ENCODE results near the gene CDC14C.
"Not testable (repeated sequence)": the region's sequence is repeated elsewhere in the genome, so short reads cannot be mapped to it uniquely, and the experiment has no call there.

The CDC14C gene
- total RNA-seq, result 0 to 0.06 (median 0) reads per million in 9 experiments

DNA sequence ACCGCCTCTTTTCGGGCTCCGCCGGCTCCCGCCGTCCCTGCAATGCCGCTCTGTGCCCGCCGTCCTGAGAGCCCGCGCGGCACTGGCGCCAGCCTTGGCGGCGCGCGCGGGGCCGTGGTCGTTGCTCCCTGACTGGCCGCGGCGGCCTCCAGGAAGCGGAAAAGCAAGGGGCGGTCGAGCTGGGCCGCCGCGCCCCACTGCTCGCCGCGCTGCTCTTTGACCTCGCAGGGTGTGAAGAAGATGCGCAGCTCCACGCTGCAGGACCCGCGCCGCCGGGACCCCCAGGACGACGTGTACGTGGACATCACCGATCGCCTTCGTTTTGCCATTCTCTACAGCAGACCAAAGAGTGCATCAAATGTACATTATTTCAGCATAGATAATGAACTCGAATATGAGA is at the start of gene CDC14C:
Gene CDC14C, plus strand, starts transcription at position 115 of the 400 bp plus-strand sequence. Its CDS starts 126 bp downstream, at position 241.
- H3K4me3 Mint-ChIP-seq, result no peak within 1 kb of the TSS
- H3K27me3 Mint-ChIP-seq, result no peaks in the 10 kb centered on the region
- H3K4me1 Mint-ChIP-seq (ENCODE audit: low read depth in 2 of 2), result no peaks in the 10 kb centered on the region
- ATAC-seq (replicated peaks) (no peak), DNase-seq (no peak)
- peaks cover 0 to 2% of the 10 kb centered on the region in 2 donors for H3K9me3 Mint-ChIP-seq
- no peaks in the 10 kb centered on the region for H3K36me3 Mint-ChIP-seq (ENCODE audit: insufficient read depth)
- no peak within 1 kb of the TSS for H3K27ac Mint-ChIP-seq

DNA sequence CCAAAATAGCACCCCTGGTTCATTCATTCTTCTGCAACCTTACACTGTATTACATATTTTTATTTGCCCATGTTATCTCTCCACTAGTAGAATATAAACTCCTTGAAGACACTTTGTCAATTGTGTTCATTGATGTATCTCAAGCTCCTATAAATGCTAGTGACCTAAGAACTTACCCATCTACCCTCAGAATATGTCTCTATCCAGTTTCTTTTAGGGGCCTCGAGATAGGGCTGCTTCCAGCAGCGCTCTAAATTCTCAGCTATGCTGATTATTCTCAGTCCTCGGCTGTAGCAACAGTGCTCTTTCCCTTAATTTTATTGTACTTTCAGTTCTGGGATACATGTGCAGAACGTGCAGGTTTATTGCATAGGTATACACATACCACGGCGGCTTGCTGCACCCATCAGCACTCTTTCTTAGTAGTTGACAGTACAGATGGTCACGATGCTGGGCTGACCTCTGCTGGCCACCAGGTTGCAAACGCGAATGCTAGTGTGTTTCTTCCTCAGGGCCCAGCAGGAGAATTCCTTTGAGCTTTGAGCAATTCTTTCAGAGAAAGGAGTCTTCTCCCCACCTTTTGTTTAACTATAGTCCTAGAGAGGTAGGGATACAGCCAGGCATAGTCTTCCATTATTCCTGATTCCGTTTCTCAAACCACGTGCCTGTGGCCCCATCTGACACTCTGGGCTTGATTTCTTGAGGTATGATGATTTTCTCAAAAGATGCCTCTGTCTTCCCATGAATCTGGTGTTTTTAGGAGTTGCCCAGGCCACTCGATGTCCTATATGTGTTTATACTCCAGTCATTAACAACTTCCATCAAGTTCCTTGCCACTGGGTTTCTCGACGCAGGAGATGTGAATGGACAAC is 49.1 kb upstream of the CDC14C start:
- ATAC-seq (replicated peaks), result no peak
- Mint-ChIP-seq H3K9me3 (peaks cover 1 to 9% of the 10 kb centered on the region in 2 donors), H3K4me1 (ENCODE audit: low read depth in 2 of 2) (no peaks in the 10 kb centered on the region), H3K27me3 (no peaks in the 10 kb centered on the region), H3K27ac (no peak overlapping the region), H3K4me3 (no peak overlapping the region), H3K36me3 (ENCODE audit: insufficient read depth) (no peaks in the 10 kb centered on the region)
- no peak for DNase-seq

DNA sequence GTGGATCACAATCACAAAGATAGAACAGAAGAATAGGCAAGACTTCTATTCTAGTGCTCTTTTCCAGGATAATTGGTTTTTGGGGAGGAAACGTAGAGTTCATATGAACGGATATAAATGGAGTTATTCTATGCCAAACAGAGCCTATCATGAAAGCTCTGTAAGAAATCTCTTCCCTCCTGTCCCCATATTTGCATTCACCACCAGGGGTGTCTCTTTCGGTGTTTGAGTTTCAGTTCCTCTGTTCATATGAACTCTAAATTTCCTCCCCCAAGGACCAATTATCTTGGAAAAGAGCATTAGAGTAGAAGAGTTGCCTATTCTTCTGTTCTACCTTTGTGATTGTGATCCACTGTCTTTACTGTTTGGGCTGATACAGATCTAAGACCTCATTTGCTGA is 48.3 kb upstream of the CDC14C start:
- ATAC-seq (replicated peaks), result no peak
- Mint-ChIP-seq H3K27me3 (no peaks in the 10 kb centered on the region), H3K4me1 (ENCODE audit: low read depth in 2 of 2) (no peaks in the 10 kb centered on the region), H3K4me3 (no peak overlapping the region), H3K36me3 (ENCODE audit: insufficient read depth) (no peaks in the 10 kb centered on the region), H3K9me3 (peaks cover 0 to 9% of the 10 kb centered on the region in 2 donors), H3K27ac (no peak overlapping the region)
- no peak for DNase-seq

DNA sequence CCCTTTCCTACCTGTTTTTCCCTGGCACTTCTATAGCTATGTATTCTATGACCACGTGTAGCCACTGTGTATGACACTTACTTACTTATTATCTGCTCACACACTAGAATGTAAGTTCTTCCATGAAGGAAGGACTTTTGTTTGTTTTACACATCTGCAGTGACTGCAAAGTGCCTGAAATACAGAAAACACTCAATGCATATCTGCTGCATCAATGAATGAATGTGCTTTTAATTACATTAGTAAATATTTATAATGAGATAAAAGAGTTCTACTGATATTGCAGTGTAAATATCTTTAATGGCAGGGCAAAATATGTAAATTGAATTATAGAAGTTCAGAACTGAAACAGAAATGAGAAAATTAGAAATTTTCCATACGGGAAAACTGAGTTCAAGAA is 43.5 kb upstream of the CDC14C start:
- Mint-ChIP-seq H3K9me3 (peaks cover 7 to 23% of the 10 kb centered on the region in 2 donors), H3K27ac (no peak overlapping the region), H3K36me3 (ENCODE audit: insufficient read depth) (no peaks in the 10 kb centered on the region), H3K4me1 (ENCODE audit: low read depth in 2 of 2) (no peaks in the 10 kb centered on the region), H3K4me3 (no peak overlapping the region), H3K27me3 (no peaks in the 10 kb centered on the region)
- DNase-seq (no peak), ATAC-seq (replicated peaks) (no peak)

DNA sequence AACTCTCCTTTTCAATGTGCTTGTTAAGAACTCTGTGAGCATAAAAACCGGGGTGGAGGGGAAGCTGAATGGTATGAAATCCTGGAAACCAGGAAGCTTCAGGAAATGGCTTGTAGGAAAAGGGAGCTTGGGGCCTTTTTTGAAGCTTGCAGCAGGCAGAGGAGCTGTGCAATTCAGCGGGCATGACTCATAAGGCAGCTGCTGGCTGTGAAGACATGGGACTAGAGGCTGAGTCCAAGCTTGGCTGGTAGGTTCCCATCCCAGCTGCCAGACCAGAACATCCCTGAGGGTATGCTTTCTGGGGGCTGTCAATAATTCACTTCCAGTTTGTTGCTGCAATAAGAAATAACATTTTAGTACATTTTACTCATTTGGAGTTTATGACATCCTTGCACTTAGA is 36.8 kb upstream of the CDC14C start:
- Mint-ChIP-seq H3K4me3 (no peak overlapping the region), H3K9me3 (peaks cover 7 to 14% of the 10 kb centered on the region in 2 donors), H3K27me3 (no peaks in the 10 kb centered on the region), H3K27ac (no peak overlapping the region), H3K4me1 (ENCODE audit: low read depth in 2 of 2) (no peaks in the 10 kb centered on the region), H3K36me3 (ENCODE audit: insufficient read depth) (no peaks in the 10 kb centered on the region)
- no peak for ATAC-seq (replicated peaks)
- DNase-seq, result no peak

DNA sequence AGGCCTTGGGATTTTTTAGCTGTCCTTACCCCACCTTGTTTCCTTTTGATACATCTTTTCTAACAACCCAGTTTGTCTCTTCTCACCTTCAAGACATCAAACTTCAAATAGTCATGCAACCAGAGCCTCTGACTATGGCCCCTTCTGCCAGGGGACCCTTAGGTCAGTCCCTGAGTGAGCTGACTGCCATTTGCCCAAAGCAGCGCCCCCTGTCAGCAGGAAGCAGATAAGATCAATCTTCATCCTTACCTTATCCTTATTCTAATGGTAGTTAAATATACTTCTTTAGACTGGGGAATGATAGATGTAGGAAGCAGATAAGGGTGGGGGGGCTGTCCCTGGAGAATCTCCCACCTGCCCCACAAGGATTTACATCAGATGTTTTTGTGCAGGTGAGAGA is 29.8 kb upstream of the CDC14C start:
- Mint-ChIP-seq H3K27ac (no peak overlapping the region), H3K9me3 (peaks cover 2 to 7% of the 10 kb centered on the region in 2 donors), H3K27me3 (no peaks in the 10 kb centered on the region), H3K36me3 (ENCODE audit: insufficient read depth) (no peaks in the 10 kb centered on the region), H3K4me3 (no peak overlapping the region), H3K4me1 (ENCODE audit: low read depth in 2 of 2) (no peaks in the 10 kb centered on the region)
- DNase-seq (no peak), ATAC-seq (replicated peaks) (no peak)

DNA sequence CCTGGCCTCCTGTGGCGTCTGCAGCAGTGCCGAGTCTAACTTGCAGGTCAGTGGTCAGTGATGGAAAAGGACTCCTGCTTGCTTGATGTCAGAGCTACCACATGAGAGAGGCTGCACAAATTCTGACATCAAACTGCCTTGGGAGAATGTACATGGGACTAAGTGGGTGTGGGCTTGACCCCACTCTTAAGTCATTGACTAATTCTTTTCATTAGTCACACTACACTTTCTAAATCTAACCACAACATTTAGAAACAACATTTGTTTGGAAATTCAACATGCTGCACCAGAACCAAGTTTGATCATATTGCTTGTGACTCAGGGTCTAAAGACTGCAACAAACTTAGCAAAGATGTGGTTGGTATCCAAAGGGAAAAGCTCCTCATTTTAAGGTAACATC is 24.4 kb upstream of the CDC14C start:
- no peak overlapping the region for H3K4me3 Mint-ChIP-seq
- peaks cover 0 to 2% of the 10 kb centered on the region in 2 donors for H3K9me3 Mint-ChIP-seq
- H3K4me1 Mint-ChIP-seq (ENCODE audit: low read depth in 2 of 2), result no peaks in the 10 kb centered on the region
- H3K27me3 Mint-ChIP-seq, result no peaks in the 10 kb centered on the region
- no peaks in the 10 kb centered on the region for H3K36me3 Mint-ChIP-seq (ENCODE audit: insufficient read depth)
- no peak for ATAC-seq (replicated peaks)
- no peak overlapping the region for H3K27ac Mint-ChIP-seq
- no peak for DNase-seq

DNA sequence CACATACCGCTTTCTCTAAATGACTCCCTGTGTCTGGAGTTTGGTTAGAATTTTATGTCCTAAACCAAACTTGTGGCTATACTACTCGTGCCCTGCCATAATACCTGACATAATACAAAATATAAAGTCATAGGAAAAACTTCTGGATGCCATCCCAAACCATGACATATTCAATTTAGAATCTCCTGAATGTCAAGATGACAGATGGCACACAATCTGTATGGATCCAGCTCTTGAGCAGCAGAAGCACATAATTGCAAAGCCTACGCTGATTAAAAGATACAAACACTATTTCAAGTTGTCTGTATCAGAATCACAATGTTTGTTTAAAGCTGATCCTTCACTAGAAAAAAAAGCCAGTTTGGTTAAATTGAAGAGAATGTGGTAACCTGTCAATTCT is 22.4 kb upstream of the CDC14C start:
- Mint-ChIP-seq H3K36me3 (ENCODE audit: insufficient read depth) (no peaks in the 10 kb centered on the region), H3K27me3 (no peaks in the 10 kb centered on the region), H3K4me1 (ENCODE audit: low read depth in 2 of 2) (no peaks in the 10 kb centered on the region), H3K27ac (no peak overlapping the region), H3K9me3 (peaks cover 0 to 2% of the 10 kb centered on the region in 2 donors), H3K4me3 (no peak overlapping the region)
- ATAC-seq (replicated peaks) (no peak), DNase-seq (no peak)

DNA sequence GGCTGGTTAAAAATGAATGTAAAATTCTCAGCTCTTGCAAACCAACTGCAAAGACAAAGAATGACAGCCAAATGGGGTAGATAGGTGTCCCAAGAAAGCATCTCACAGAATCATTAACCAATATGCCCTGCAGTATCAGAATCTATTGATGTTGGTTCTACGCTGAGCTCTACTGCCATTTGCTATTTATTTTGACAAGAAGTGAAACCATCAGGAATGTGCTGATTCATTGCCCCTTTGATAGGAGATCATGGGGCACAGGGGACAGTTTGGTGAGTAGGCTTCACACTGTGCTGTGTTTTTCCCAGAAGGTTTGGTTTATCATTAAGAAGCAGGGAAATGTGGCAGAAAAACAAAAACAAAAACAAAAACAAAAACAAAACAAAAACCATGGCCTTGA is 19.4 kb upstream of the CDC14C start:
- H3K9me3 Mint-ChIP-seq, result peaks cover 2 to 14% of the 10 kb centered on the region in 2 donors
- H3K4me3 Mint-ChIP-seq, result no peak overlapping the region
- no peak overlapping the region for H3K27ac Mint-ChIP-seq
- no peaks in the 10 kb centered on the region for H3K36me3 Mint-ChIP-seq (ENCODE audit: insufficient read depth)
- no peak for DNase-seq
- ATAC-seq (replicated peaks), result no peak
- H3K27me3 Mint-ChIP-seq, result no peaks in the 10 kb centered on the region
- H3K4me1 Mint-ChIP-seq (ENCODE audit: low read depth in 2 of 2), result no peaks in the 10 kb centered on the region

DNA sequence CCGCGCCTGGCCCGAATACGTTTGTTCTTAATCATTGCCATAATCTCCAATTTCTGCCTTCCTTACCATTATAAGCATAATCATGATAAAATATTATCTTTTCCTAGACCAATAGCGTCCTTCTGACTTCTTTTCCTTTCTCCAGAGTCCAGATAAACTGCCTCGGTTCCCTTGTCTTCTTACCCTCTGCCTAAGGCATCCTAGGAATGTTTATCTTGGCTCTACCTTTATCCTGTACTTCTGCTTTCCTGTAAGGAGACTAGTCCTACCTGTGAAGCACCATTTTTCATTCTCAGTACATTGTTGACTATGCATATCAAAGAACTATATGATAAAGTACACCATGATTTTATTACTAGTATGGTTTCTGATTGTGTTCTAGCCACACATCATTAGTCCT is 18.7 kb upstream of the CDC14C start:
- H3K27ac Mint-ChIP-seq; H3K36me3 Mint-ChIP-seq (ENCODE audit: insufficient read depth); DNase-seq; H3K4me1 Mint-ChIP-seq (ENCODE audit: low read depth in 2 of 2); H3K27me3 Mint-ChIP-seq; H3K4me3 Mint-ChIP-seq; ATAC-seq (replicated peaks): not testable (repeated sequence)
- H3K9me3 Mint-ChIP-seq, result peaks cover 2 to 14% of the 10 kb centered on the region in 2 donors

DNA sequence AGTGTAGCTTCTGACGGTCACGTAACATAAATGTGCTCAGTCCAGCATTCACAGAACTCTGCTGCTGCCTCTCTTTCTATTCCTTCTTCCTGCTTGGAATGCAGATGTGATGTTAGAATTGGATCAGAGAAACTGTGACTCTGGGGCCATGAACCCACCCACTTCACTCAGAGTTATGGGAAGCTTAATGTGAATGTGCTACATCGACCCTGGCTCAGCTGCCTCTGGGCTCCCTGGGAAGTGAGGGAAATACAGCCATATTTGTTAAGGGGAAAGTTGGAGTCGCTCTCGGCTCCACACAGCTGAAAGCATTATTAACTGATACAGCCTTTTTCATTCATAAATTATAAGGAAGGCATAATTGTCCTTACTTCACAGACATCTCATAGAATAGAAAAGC is 14.5 kb upstream of the CDC14C start:
- peaks cover 4 to 14% of the 10 kb centered on the region in 2 donors for H3K9me3 Mint-ChIP-seq
- not testable (repeated sequence) for DNase-seq; H3K27me3 Mint-ChIP-seq; H3K36me3 Mint-ChIP-seq (ENCODE audit: insufficient read depth); H3K4me3 Mint-ChIP-seq; ATAC-seq (replicated peaks); H3K4me1 Mint-ChIP-seq (ENCODE audit: low read depth in 2 of 2); H3K27ac Mint-ChIP-seq

DNA sequence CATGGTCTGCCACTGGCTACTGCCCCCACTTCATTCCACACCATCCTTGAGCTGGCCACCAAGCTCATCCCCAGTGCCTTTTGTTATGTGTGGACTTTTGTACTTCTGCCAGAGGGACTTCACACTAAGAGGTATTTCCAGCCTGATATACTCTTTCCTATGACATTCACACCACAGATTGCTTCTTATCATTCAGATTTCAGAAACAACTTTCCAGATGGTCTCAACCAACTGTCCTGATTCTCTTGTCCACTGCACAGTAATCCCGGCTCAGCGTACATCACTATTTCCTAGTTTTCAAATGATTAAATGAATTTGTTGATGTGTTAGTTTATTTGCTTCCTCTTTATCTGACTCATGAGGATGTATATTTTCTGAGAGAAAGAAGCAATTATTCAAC is 7.1 kb downstream of the CDC14C start:
- peaks cover 10 to 13% of the 10 kb centered on the region in 2 donors for H3K9me3 Mint-ChIP-seq
- DNase-seq (no peak), ATAC-seq (replicated peaks) (no peak)
- no peaks in the 10 kb centered on the region for H3K27me3 Mint-ChIP-seq
- no peak overlapping the region for H3K4me3 Mint-ChIP-seq
- no peaks in the 10 kb centered on the region for H3K36me3 Mint-ChIP-seq (ENCODE audit: insufficient read depth)
- H3K27ac Mint-ChIP-seq, result no peak overlapping the region
- no peaks in the 10 kb centered on the region for H3K4me1 Mint-ChIP-seq (ENCODE audit: low read depth in 2 of 2)

DNA sequence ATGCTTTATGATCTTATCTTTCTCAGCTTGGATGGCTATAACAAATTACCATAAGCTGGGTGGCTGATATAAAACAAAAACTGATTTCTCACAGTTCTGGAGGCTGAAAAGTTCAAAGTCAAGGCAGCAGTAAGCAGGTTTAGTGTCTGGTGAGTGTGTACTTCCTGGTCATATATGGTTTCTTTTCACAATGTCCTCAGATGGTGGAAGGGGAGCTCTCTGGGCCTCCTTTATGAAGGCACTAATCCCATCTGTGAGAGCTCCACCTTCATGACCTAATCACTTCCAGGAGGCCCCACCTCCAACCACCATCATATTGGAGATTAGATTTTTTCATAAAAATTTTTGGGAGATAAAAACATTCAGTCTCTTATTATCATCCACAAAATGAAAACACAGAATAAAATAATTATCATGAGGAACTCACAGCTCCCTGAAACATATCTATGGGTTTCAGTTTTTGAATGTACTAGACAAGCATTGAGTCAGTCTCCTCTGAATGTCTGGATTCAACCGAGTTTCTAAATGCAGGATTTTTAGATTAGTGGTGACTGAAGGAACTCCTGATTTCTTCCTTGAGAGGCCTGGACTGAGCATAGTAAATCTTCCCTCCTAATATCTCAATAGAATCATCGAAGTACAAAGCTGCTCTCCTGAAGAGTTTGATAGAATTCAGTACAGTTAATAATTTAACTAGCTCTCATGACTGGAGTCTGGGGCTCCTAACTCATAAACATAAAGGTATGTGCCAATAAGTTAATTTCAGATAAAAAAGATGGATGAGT is 8.0 kb downstream of the CDC14C start:
- DNase-seq, result no peak
- no peak overlapping the region for H3K27ac Mint-ChIP-seq
- H3K36me3 Mint-ChIP-seq (ENCODE audit: insufficient read depth), result no peaks in the 10 kb centered on the region
- H3K4me3 Mint-ChIP-seq, result no peak overlapping the region
- no peaks in the 10 kb centered on the region for H3K27me3 Mint-ChIP-seq
- no peaks in the 10 kb centered on the region for H3K4me1 Mint-ChIP-seq (ENCODE audit: low read depth in 2 of 2)
- ATAC-seq (replicated peaks), result no peak
- peaks cover 10 to 16% of the 10 kb centered on the region in 2 donors for H3K9me3 Mint-ChIP-seq
